GM23338 (cell line): ENCODE results near the gene AURKAIP1. TPM values are rescaled to one million over a fixed set of nuclear protein-coding genes. Genes with fewer than 3 reads are reported as not detected.

Experiments used
- ATAC-seq: fragments of 200-7000 bp; cut with Tn5 transposase; 3 replicates; pipeline ENCODE4 v1.9.1; 2020
- DNase-seq: peaks from one replicate; pipeline ENCODE4 v3.0.0-alpha.2; 2015; ENCODE audit warnings: low spot score
- H2AFZ ChIP-seq: fragments of 200-600 bp; sonication (generic); 2 replicates; pipeline ENCODE4 v1.8.0; 2016; ENCODE audit warnings: antibody characterized with exemption, mild to moderate bottlenecking, moderate library complexity
- H3F3A ChIP-seq: fragments of 200-600 bp; sonication (generic); replicated peaks from 2 replicates; pipeline ENCODE4 v1.8.0; 2017; ENCODE audit warnings: antibody characterized with exemption, mixed run types, low read depth
- H3K27ac ChIP-seq: fragments of 200-600 bp; sonication (generic); 2 replicates; pipeline ENCODE4 v1.6.1; 2016; ENCODE audit warnings: low read depth
- H3K27me3 ChIP-seq: fragments of 200-600 bp; sonication (generic); 2 replicates; pipeline ENCODE4 v1.8.0; 2016; ENCODE audit warnings: mild to moderate bottlenecking, mixed run types, moderate library complexity; ENCODE audit not compliant: insufficient read depth
- H3K36me3 ChIP-seq: fragments of 200-600 bp; sonication (generic); 2 replicates; pipeline ENCODE4 v1.8.0; 2016; ENCODE audit warnings: mild to moderate bottlenecking; ENCODE audit not compliant: insufficient read depth
- H3K4me1 ChIP-seq: fragments of 200-600 bp; sonication (generic); 2 replicates; pipeline ENCODE4 v1.8.0; 2016; ENCODE audit warnings: mild to moderate bottlenecking, moderate library complexity; ENCODE audit not compliant: insufficient read depth
- H3K4me2 ChIP-seq: fragments of 200-600 bp; sonication (generic); 2 replicates; pipeline ENCODE4 v1.7.1; 2017; ENCODE audit warnings: mixed run types
- H3K4me3 ChIP-seq: fragments of 200-600 bp; sonication (generic); 2 replicates; pipeline ENCODE4 v1.6.1; 2016; ENCODE audit warnings: mixed run types
- H3K79me2 ChIP-seq: fragments of 200-600 bp; sonication (generic); replicated peaks from 2 replicates; pipeline ENCODE4 v1.8.0; 2017; ENCODE audit warnings: mild to moderate bottlenecking; ENCODE audit not compliant: insufficient read depth
- H3K9me2 ChIP-seq: fragments of 200-600 bp; sonication (generic); 2 replicates; pipeline ENCODE4 v1.8.0; 2017; ENCODE audit not compliant: insufficient read depth
- H4K20me1 ChIP-seq: fragments of 200-600 bp; sonication (generic); replicated peaks from 2 replicates; pipeline ENCODE4 v1.8.0; 2017; ENCODE audit warnings: mild to moderate bottlenecking; ENCODE audit not compliant: insufficient read depth
- H3K27ac Mint-ChIP-seq: 2 replicates; pipeline ENCODE4 v1.8.0; 2020; ENCODE audit warnings: inconsistent platforms, mild to moderate bottlenecking, moderate library complexity, mixed read lengths
- H3K27me3 Mint-ChIP-seq: 3 replicates; pipeline ENCODE4 v1.8.0; 2022; ENCODE audit warnings: low read depth, mild to moderate bottlenecking, moderate library complexity, mixed read lengths, inconsistent platforms; ENCODE audit not compliant: insufficient read depth, poor library complexity
- H3K36me3 Mint-ChIP-seq: 3 replicates; pipeline ENCODE4 v1.8.0; 2021; ENCODE audit warnings: low read depth, mild to moderate bottlenecking, inconsistent platforms, moderate library complexity, mixed read lengths
- H3K4me1 Mint-ChIP-seq: 3 replicates; pipeline ENCODE4 v1.8.0; 2020; ENCODE audit warnings: mild to moderate bottlenecking, inconsistent platforms, mixed read lengths
- H3K4me3 Mint-ChIP-seq: 3 replicates; pipeline ENCODE4 v1.8.0; 2021; ENCODE audit warnings: moderate library complexity, mild to moderate bottlenecking, inconsistent platforms, mixed read lengths
- H3K9me3 Mint-ChIP-seq: 3 replicates; pipeline ENCODE4 v1.8.0; 2020; ENCODE audit warnings: moderate library complexity, mild to moderate bottlenecking, inconsistent platforms, mixed read lengths
- CREB1 ChIP-seq: fragments of 250-450 bp; sonication (Bioruptor Pico); IDR thresholded peaks from 2 replicates; pipeline ENCODE4 v1.5.0; 2020; ENCODE audit warnings: low read depth, mild to moderate bottlenecking, moderate library complexity
- EZH2 ChIP-seq: fragments of 200-600 bp; sonication (generic); IDR thresholded peaks from one replicate; pipeline ENCODE4 v1.8.0; 2017; ENCODE audit warnings: antibody characterized with exemption, mild to moderate bottlenecking, low read depth; ENCODE audit not compliant: unreplicated experiment
- EZH2phosphoT487 ChIP-seq: fragments of 200-600 bp; sonication (generic); IDR thresholded peaks from one replicate; pipeline ENCODE4 v1.8.1; 2018; ENCODE audit warnings: antibody characterized with exemption; ENCODE audit not compliant: unreplicated experiment
- JUNB ChIP-seq: IDR thresholded peaks from one replicate; pipeline ENCODE4 v1.6.1; 2016; ENCODE audit warnings: antibody characterized with exemption; ENCODE audit not compliant: unreplicated experiment
- NANOG ChIP-seq: IDR thresholded peaks from 2 replicates; pipeline ENCODE4 v1.6.1; 2016; ENCODE audit warnings: antibody characterized with exemption, borderline replicate concordance
- POLR2AphosphoS5 ChIP-seq: IDR thresholded peaks from 2 replicates; pipeline ENCODE4 v1.6.1; 2016; ENCODE audit warnings: antibody characterized with exemption, low read depth
- STAT1 ChIP-seq: IDR thresholded peaks from one replicate; pipeline ENCODE4 v1.6.1; 2016; ENCODE audit warnings: antibody characterized with exemption; ENCODE audit not compliant: unreplicated experiment
- ZNF114 ChIP-seq: fragments of 250-450 bp; sonication (Bioruptor Pico); IDR thresholded peaks from 2 replicates; pipeline ENCODE4 v1.5.0; 2020; ENCODE audit warnings: mild to moderate bottlenecking, moderate library complexity
- ZNF331 ChIP-seq: fragments of 250-450 bp; sonication (Bioruptor Pico); IDR thresholded peaks from 2 replicates; pipeline ENCODE4 v1.5.0; 2020; ENCODE audit warnings: low read depth, mild to moderate bottlenecking, moderate library complexity
- polyA plus RNA-seq: library from polyadenylated mRNA; unstranded; fragments of >200 nt; fragmentation: Nextera tagmentation; extraction: Ambion mirVana; gene quantifications from 2 replicates; pipeline ENCODE4 v1.2.1, GENCODE V29; 2016
- total RNA-seq: library from RNA; depleted of rRNA; stranded (reverse); fragments of >200 nt; shearing (Covaris generic); gene quantifications from 2 replicates; pipeline ENCODE4 v1.2.3, GENCODE V29; 2014
- TF ChIP-seq, protein P1 (sequence below): IDR thresholded peaks from one replicate; pipeline ENCODE4 v1.6.1; 2018; ENCODE audit warnings: antibody characterized with exemption; ENCODE audit not compliant: unreplicated experiment
- TF ChIP-seq, protein P2 (sequence below), 2 experiments: fragments of 200-600 bp in 1 of 2; sonication (generic) in 1 of 2; conservative IDR thresholded peaks; 2 replicates each; pipeline versions ENCODE4 v1.5.1 to v1.6.1; 2016 to 2017; ENCODE audit warnings: antibody characterized with exemption in 2 of 2, low read depth in 2 of 2, mild to moderate bottlenecking in 2 of 2, moderate library complexity in 1 of 2

Gene AURKAIP1
- total and polyA plus RNA-seq, 2 experiments from 2014 or later, result 167 to 355 TPM

DNA sequence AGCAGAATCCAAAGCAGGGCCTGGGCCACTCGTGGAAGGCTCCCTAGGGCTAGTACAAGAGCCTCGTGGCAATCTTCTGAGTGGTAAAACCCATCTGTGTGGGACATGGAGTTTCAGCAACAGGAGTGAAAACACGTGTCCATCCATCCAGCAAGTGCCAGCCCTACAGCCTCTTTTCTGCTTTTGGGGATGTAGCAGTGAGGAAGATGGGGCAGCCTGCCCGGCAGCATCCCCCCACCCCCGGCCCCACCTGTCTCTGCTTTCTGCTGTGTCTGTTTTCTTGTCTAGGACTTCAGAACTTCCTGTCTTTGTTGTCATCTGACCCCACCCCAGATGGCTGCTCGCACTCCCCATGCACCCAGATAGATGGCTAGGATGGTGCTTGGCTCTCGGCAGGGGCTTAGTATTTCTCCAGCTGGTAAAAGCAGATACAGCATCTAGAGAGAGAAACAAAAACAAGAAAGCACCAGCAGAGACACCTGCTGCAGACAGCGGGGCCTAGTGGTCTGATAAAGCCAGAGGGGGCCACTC is 48.9 kb downstream of the AURKAIP1 start (continued):
- TF ChIP-seq, protein P1, sequence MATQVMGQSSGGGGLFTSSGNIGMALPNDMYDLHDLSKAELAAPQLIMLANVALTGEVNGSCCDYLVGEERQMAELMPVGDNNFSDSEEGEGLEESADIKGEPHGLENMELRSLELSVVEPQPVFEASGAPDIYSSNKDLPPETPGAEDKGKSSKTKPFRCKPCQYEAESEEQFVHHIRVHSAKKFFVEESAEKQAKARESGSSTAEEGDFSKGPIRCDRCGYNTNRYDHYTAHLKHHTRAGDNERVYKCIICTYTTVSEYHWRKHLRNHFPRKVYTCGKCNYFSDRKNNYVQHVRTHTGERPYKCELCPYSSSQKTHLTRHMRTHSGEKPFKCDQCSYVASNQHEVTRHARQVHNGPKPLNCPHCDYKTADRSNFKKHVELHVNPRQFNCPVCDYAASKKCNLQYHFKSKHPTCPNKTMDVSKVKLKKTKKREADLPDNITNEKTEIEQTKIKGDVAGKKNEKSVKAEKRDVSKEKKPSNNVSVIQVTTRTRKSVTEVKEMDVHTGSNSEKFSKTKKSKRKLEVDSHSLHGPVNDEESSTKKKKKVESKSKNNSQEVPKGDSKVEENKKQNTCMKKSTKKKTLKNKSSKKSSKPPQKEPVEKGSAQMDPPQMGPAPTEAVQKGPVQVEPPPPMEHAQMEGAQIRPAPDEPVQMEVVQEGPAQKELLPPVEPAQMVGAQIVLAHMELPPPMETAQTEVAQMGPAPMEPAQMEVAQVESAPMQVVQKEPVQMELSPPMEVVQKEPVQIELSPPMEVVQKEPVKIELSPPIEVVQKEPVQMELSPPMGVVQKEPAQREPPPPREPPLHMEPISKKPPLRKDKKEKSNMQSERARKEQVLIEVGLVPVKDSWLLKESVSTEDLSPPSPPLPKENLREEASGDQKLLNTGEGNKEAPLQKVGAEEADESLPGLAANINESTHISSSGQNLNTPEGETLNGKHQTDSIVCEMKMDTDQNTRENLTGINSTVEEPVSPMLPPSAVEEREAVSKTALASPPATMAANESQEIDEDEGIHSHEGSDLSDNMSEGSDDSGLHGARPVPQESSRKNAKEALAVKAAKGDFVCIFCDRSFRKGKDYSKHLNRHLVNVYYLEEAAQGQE, result no peak
- TF ChIP-seq CREB1 (CRISPR knock-in tag) (no peak), ZNF331 (no peak), EZH2phosphoT487 (no peak)

DNA sequence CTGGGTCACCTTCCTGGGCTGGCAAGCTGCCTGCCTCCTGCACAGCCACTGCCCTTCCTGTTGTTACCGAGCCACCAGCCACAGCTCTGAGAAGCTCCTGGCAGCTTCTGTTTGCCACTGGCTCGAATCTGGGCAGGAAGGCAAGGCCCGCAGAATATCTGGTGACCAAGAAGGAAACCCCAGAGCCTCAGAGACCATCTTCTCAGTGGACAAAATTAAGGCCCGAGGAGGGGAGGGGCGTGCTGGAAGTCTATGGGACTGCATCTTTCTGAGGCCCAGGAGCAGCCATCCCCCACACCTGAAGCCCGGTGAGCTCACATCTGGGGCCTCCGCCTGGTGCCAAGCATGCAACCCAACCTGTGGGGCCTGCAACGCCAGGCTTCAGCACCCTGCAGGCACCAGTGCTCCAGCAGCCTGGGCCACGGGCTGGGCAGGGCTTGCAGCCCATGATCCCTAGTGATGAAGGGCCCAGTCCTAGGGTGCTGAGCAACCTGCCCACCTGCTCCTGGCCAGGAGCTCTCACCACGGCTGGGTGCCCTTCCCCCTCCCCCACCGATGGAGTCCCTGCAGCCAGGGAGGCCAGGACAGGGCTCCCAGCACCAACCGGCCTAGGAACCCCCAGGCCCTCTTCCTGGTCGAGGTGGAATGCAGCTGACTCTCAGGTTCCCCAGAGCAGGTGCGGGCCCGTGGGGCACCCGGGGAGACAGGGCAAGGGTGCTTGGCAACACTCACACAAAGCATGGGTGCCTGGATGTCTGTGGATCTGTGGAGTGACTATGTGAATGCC is 49.5 kb downstream of the AURKAIP1 start:
- ATAC-seq (no peak; the same call in 2 of the 3 replicates), DNase-seq (no peak)
- Mint-ChIP-seq H3K27ac (no peak overlapping the region), H3K4me3 (peak overlapping the region; percentile 64), H3K9me3 (no peaks in the 10 kb centered on the region; the same call in 2 of the 3 replicates), H3K4me1 (peaks cover 11% of the 10 kb centered on the region), H3K36me3 (peaks cover 15% of the 10 kb centered on the region; the same call in 2 of the 3 replicates), H3K27me3 (peaks cover 20% of the 10 kb centered on the region)
- peak overlapping the region; percentile 93 for H3K4me2 ChIP-seq
- no peaks in the 10 kb centered on the region for H3K4me1 ChIP-seq
- no peaks in the 10 kb centered on the region for H3K36me3 ChIP-seq
- H3K4me3 ChIP-seq, result peak overlapping the region; percentile 85
- TF ChIP-seq JUNB (no peak), EZH2 (no peak), ZNF114 (no peak), NANOG (no peak), CREB1 (CRISPR knock-in tag) (no peak), POLR2AphosphoS5 (no peak), EZH2phosphoT487 (no peak), STAT1 (no peak)
- TF ChIP-seq, protein P1, result no peak
- TF ChIP-seq, protein P2, sequence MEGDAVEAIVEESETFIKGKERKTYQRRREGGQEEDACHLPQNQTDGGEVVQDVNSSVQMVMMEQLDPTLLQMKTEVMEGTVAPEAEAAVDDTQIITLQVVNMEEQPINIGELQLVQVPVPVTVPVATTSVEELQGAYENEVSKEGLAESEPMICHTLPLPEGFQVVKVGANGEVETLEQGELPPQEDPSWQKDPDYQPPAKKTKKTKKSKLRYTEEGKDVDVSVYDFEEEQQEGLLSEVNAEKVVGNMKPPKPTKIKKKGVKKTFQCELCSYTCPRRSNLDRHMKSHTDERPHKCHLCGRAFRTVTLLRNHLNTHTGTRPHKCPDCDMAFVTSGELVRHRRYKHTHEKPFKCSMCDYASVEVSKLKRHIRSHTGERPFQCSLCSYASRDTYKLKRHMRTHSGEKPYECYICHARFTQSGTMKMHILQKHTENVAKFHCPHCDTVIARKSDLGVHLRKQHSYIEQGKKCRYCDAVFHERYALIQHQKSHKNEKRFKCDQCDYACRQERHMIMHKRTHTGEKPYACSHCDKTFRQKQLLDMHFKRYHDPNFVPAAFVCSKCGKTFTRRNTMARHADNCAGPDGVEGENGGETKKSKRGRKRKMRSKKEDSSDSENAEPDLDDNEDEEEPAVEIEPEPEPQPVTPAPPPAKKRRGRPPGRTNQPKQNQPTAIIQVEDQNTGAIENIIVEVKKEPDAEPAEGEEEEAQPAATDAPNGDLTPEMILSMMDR (conservative IDR thresholded peaks at IDR 0.05; ENCODE audit: low read depth in 2 of 2), result no peak
- no peaks in the 10 kb centered on the region for H3K27me3 ChIP-seq
- no peaks in the 10 kb centered on the region for H3K9me2 ChIP-seq
- no peak overlapping the region for H3K27ac ChIP-seq
- H3F3A ChIP-seq, result peaks cover 15% of the 10 kb centered on the region; the same call in 1 of the 2 replicates
- H4K20me1 ChIP-seq, result peaks cover 5% of the 10 kb centered on the region; the same call in 1 of the 2 replicates
- no peak overlapping the region for H2AFZ ChIP-seq
- peaks cover 38% of the 10 kb centered on the region for H3K79me2 ChIP-seq
